HL-60 (cell line): ENCODE results near the gene OSBPL5.

Experiments
- DNase-seq, 2 experiments: peaks; one replicate each; pipeline ENCODE4 v3.0.0-alpha.2; 2010 to 2020; ENCODE audit warnings: low read depth in 1 of 2, low spot score in 1 of 2
- H3K27ac ChIP-seq: fragments of 250-450 bp; sonication (Bioruptor Pico); replicated peaks from 2 replicates; pipeline ENCODE4 v1.5.1; 2020; ENCODE audit warnings: mild to moderate bottlenecking, moderate library complexity
- H3K27me3 ChIP-seq: fragments of 250-450 bp; sonication (Bioruptor Pico); 2 replicates; pipeline ENCODE4 v1.5.1; 2021; ENCODE audit warnings: mild to moderate bottlenecking, moderate library complexity; ENCODE audit not compliant: insufficient read depth, poor library complexity, severe bottlenecking
- H3K4me3 ChIP-seq: replicated peaks from 2 replicates; pipeline ENCODE4 v1.5.1; 2011; ENCODE audit warnings: mild to moderate bottlenecking, control low read depth, low read length; ENCODE audit not compliant: insufficient read depth
- CTCF ChIP-seq: IDR thresholded peaks from one replicate; pipeline ENCODE4 v1.5.1; 2011; ENCODE audit warnings: low read length, control low read depth, inconsistent platforms; ENCODE audit not compliant: insufficient read depth
- GABPA ChIP-seq: IDR thresholded peaks from 2 replicates; pipeline ENCODE4 v1.6.1; 2012; ENCODE audit warnings: low read depth
- POLR2AphosphoS5 ChIP-seq: IDR thresholded peaks from 2 replicates; pipeline ENCODE4 v1.6.1; 2012; ENCODE audit warnings: low read depth
- SPI1 ChIP-seq: IDR thresholded peaks from 2 replicates; pipeline ENCODE4 v1.6.1; 2012; ENCODE audit warnings: low read depth, mild to moderate bottlenecking, borderline replicate concordance
- TF ChIP-seq, protein P1 (sequence below): IDR thresholded peaks from 2 replicates; pipeline ENCODE4 v1.6.1; 2012; ENCODE audit warnings: low read depth; ENCODE audit not compliant: insufficient replicate concordance

The OSBPL5 gene

GRCh38 chr11:3197878-3198528 is 32.9 kb upstream of the OSBPL5 start:
- Histone ChIP-seq H3K27me3 (peaks cover 21% of the 10 kb centered on the region), H3K4me3 (no peak overlapping the region), H3K27ac (no peak overlapping the region)
- TF ChIP-seq, protein P1, sequence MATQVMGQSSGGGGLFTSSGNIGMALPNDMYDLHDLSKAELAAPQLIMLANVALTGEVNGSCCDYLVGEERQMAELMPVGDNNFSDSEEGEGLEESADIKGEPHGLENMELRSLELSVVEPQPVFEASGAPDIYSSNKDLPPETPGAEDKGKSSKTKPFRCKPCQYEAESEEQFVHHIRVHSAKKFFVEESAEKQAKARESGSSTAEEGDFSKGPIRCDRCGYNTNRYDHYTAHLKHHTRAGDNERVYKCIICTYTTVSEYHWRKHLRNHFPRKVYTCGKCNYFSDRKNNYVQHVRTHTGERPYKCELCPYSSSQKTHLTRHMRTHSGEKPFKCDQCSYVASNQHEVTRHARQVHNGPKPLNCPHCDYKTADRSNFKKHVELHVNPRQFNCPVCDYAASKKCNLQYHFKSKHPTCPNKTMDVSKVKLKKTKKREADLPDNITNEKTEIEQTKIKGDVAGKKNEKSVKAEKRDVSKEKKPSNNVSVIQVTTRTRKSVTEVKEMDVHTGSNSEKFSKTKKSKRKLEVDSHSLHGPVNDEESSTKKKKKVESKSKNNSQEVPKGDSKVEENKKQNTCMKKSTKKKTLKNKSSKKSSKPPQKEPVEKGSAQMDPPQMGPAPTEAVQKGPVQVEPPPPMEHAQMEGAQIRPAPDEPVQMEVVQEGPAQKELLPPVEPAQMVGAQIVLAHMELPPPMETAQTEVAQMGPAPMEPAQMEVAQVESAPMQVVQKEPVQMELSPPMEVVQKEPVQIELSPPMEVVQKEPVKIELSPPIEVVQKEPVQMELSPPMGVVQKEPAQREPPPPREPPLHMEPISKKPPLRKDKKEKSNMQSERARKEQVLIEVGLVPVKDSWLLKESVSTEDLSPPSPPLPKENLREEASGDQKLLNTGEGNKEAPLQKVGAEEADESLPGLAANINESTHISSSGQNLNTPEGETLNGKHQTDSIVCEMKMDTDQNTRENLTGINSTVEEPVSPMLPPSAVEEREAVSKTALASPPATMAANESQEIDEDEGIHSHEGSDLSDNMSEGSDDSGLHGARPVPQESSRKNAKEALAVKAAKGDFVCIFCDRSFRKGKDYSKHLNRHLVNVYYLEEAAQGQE: no peak
- no peak for TF ChIP-seq CTCF
- DNase-seq: no peak

GRCh38 chr11:3197044-3197695 is 32.1 kb upstream of the OSBPL5 start:
- no peak for DNase-seq
- TF ChIP-seq GABPA: no peak
- TF ChIP-seq, protein P1: no peak
- H3K27me3 ChIP-seq: peaks cover 13% of the 10 kb centered on the region
- H3K27ac ChIP-seq: no peak overlapping the region
- no peak overlapping the region for H3K4me3 ChIP-seq

- no peak for DNase-seq
- Histone ChIP-seq H3K4me3 (no peak overlapping the region), H3K27me3 (peaks cover 8% of the 10 kb centered on the region), H3K27ac (no peak overlapping the region)
- TF ChIP-seq, protein P1: no peak
- TF ChIP-seq GABPA (no peak), POLR2AphosphoS5 (no peak), CTCF (no peak), SPI1 (no peak)
These were observed 31.3 kb upstream of the OSBPL5 start for GRCh38 chr11:3196161-3197043.
